HG03039 (cell line): ENCODE measurements around the gene B3GALT6.
"Not testable (repeated sequence)": the region's sequence is repeated elsewhere in the genome, so short reads cannot be mapped to it uniquely, and the experiment has no call there.

ENCODE experiments used
- ATAC-seq: cut with Tn5 transposase; IDR thresholded peaks from one replicate; pipeline ENCODE4 v1.9.1; 2021; ENCODE audit warnings: mild to moderate bottlenecking, moderate library complexity; ENCODE audit not compliant: unreplicated experiment

Gene B3GALT6

GRCh38 chr1:1232208-1232795 is at the start of gene B3GALT6:
Gene B3GALT6, plus strand, starts transcription at chr1:1232237. Its CDS starts 42 bp downstream, at chr1:1232279.
- peak; percentile 2 for ATAC-seq

- ATAC-seq: no peak
Observed at GRCh38 chr1:1182491-1183220, 49.4 kb upstream of the B3GALT6 start.

GRCh38 chr1:1183221-1183747 is 48.8 kb upstream of the B3GALT6 start:
- ATAC-seq: no peak

- ATAC-seq: no peak
Observed at GRCh38 chr1:1183833-1184775, 47.9 kb upstream of the B3GALT6 start.

- ATAC-seq: no peak
Observed at GRCh38 chr1:1185101-1185765, 46.8 kb upstream of the B3GALT6 start.

- ATAC-seq: no peak
Observed at GRCh38 chr1:1187938-1188337, 44.1 kb upstream of the B3GALT6 start.

- no peak for ATAC-seq
Observed at GRCh38 chr1:1189111-1189510, 42.9 kb upstream of the B3GALT6 start.

GRCh38 chr1:1191734-1192133 is 40.3 kb upstream of the B3GALT6 start:
- no peak for ATAC-seq

GRCh38 chr1:1194723-1195122 is 37.3 kb upstream of the B3GALT6 start:
- ATAC-seq: no peak

- ATAC-seq: not testable (repeated sequence)
Observed at GRCh38 chr1:1195726-1196125, 36.3 kb upstream of the B3GALT6 start.

GRCh38 chr1:1196431-1197187 is 35.4 kb upstream of the B3GALT6 start:
- ATAC-seq: no peak

- no peak for ATAC-seq
Observed at GRCh38 chr1:1197188-1197500, 34.9 kb upstream of the B3GALT6 start.

- no peak for ATAC-seq
Observed at GRCh38 chr1:1197551-1198422, 34.2 kb upstream of the B3GALT6 start.

- ATAC-seq: no peak
Observed at GRCh38 chr1:1198423-1199140, 33.5 kb upstream of the B3GALT6 start.

GRCh38 chr1:1199141-1199960 is 32.7 kb upstream of the B3GALT6 start:
- ATAC-seq: no peak

- no peak for ATAC-seq
Observed at GRCh38 chr1:1199961-1200875, 31.8 kb upstream of the B3GALT6 start.
